Measurements from ENCODE around the gene ZGPAT. TPM values are rescaled to one million over a fixed set of nuclear protein-coding genes. Genes with fewer than 3 reads are reported as not detected.

Gene ZGPAT
- total RNA-seq, 6 donors from 2014 or later: 24.8 to 70.2 (median 36.8) TPM

GRCh38 chr20:63736893-63737694 lies 29.3 kb downstream of the ZGPAT start:
- peak overlapping the region in 3 of 4 donors; percentile 36 to 70 (median 59) for H3K4me3 ChIP-seq
- TF ChIP-seq CTCF (IDR thresholded peaks at IDR 0.05) (no peak), POLR2AphosphoS5 (IDR thresholded peaks at IDR 0.05) (no peak), POLR2A (IDR thresholded peaks at IDR 0.05) (no peak), EP300 (IDR thresholded peaks at IDR 0.05) (no peak)
- peak overlapping the region; percentile 18 to 87 (median 64) for H3K27ac ChIP-seq
- ATAC-seq (ENCODE audit: low FRiP score in 2 of 2): no peak
- WGBS, 2 donors: 40 to 42% methylated on average over 3 to 18 of the region's 30 CpGs
- peaks cover 0 to 40% (median 36%) of the 10 kb centered on the region in 4 donors for H3K36me3 ChIP-seq
- peaks cover 38 to 57% (median 41%) of the 10 kb centered on the region in 4 donors for H3K4me1 ChIP-seq
- no peaks in the 10 kb centered on the region for H3K9me3 ChIP-seq
- peak in 1 of 2 donors; percentile 80 for DNase-seq
- no peaks in the 10 kb centered on the region for H3K27me3 ChIP-seq

GRCh38 chr20:63737695-63737944 lies 29.8 kb downstream of the ZGPAT start:
- H3K9me3 ChIP-seq: no peaks in the 10 kb centered on the region
- ATAC-seq (ENCODE audit: low FRiP score in 2 of 2) (no peak), DNase-seq (peak in 1 of 2 donors; percentile 85)
- no peak for TF ChIP-seq CTCF (IDR thresholded peaks at IDR 0.05)
- no peak for TF ChIP-seq EP300 (IDR thresholded peaks at IDR 0.05)
- no peak for TF ChIP-seq POLR2A (IDR thresholded peaks at IDR 0.05)
- TF ChIP-seq POLR2AphosphoS5 (IDR thresholded peaks at IDR 0.05): no peak
- H3K27me3 ChIP-seq: no peaks in the 10 kb centered on the region
- 13% methylated on average over 8 of the region's 26 CpGs; no CpG with 5 or more reads in 1 of the 2 donors for WGBS, 2 donors
- peaks cover 38 to 57% (median 42%) of the 10 kb centered on the region in 4 donors for H3K4me1 ChIP-seq
- H3K36me3 ChIP-seq: peaks cover 0 to 46% (median 40%) of the 10 kb centered on the region in 4 donors
- H3K4me3 ChIP-seq: peak overlapping the region in 3 of 4 donors; percentile 36 to 70 (median 59)
- H3K27ac ChIP-seq: peak overlapping the region in 3 of 4 donors; percentile 42 to 87 (median 86)

- Histone ChIP-seq H3K27ac (peak overlapping the region; percentile 64 to 87 (median 85)), H3K9me3 (no peaks in the 10 kb centered on the region), H3K4me1 (peaks cover 38 to 57% (median 42%) of the 10 kb centered on the region in 4 donors), H3K4me3 (peak overlapping the region in 3 of 4 donors; percentile 36 to 70 (median 59)), H3K27me3 (no peaks in the 10 kb centered on the region), H3K36me3 (peaks cover 3 to 50% (median 45%) of the 10 kb centered on the region in 4 donors)
- WGBS, 2 donors: 34% methylated on average over 20 of the region's 43 CpGs; no CpG with 5 or more reads in 1 of the 2 donors
- ATAC-seq (ENCODE audit: low FRiP score in 2 of 2): no peak
- peak in 1 of 2 donors; percentile 84 for DNase-seq
- TF ChIP-seq EP300 (IDR thresholded peaks at IDR 0.05): no peak
- TF ChIP-seq POLR2AphosphoS5 (IDR thresholded peaks at IDR 0.05): no peak
Observed at GRCh38 chr20:63737945-63738686, 30.3 kb downstream of the ZGPAT start.

- Histone ChIP-seq H3K27ac (peak overlapping the region; percentile 64 to 87 (median 85)), H3K36me3 (peaks cover 7 to 50% (median 45%) of the 10 kb centered on the region in 4 donors), H3K27me3 (no peaks in the 10 kb centered on the region), H3K4me1 (peaks cover 38 to 57% (median 42%) of the 10 kb centered on the region in 4 donors), H3K9me3 (no peaks in the 10 kb centered on the region), H3K4me3 (peak overlapping the region; percentile 11 to 70 (median 56))
- 20 to 28% methylated on average over 2 to 17 of the region's 26 CpGs for whole genome bisulfite sequencing, 2 donors
- TF ChIP-seq EP300 (IDR thresholded peaks at IDR 0.05) (no peak), POLR2AphosphoS5 (IDR thresholded peaks at IDR 0.05) (no peak), CTCF (IDR thresholded peaks at IDR 0.05) (no peak), POLR2A (IDR thresholded peaks at IDR 0.05) (no peak)
- peak; percentile 34 to 38 for ATAC-seq (ENCODE audit: low FRiP score in 2 of 2)
- peak; percentile 75 to 94 for DNase-seq
Observed at GRCh38 chr20:63738687-63739129, 30.9 kb downstream of the ZGPAT start.

Data from upper lobe of left lung (tissue), 6 donors.